Measurements from ENCODE around the gene PHF23.
"Not testable (repeated sequence)": the region's sequence is repeated elsewhere in the genome, so short reads cannot be mapped to it uniquely, and the experiment has no call there.

PHF23 gene

DNA sequence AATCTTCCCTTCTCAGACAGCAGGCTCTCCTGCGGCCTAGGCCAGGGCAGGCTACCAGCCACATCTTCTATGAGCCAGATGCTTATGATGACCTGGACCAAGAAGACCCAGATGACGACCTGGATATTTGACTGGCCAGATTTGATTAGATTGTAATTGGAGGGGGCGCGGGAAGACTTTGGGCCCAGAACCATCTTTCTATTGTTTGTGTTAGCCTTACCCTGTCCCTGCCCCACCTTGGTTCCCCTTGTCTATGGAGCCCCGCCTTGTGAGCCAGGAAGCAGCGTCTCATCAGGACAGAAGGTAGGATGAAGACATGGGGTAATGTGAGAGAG is 20.3 kb upstream of the PHF23 start:
- in situ Hi-C loops (cut with MboI; ENCODE audit: low sequenced_read_pairs) = no loop called here

DNA sequence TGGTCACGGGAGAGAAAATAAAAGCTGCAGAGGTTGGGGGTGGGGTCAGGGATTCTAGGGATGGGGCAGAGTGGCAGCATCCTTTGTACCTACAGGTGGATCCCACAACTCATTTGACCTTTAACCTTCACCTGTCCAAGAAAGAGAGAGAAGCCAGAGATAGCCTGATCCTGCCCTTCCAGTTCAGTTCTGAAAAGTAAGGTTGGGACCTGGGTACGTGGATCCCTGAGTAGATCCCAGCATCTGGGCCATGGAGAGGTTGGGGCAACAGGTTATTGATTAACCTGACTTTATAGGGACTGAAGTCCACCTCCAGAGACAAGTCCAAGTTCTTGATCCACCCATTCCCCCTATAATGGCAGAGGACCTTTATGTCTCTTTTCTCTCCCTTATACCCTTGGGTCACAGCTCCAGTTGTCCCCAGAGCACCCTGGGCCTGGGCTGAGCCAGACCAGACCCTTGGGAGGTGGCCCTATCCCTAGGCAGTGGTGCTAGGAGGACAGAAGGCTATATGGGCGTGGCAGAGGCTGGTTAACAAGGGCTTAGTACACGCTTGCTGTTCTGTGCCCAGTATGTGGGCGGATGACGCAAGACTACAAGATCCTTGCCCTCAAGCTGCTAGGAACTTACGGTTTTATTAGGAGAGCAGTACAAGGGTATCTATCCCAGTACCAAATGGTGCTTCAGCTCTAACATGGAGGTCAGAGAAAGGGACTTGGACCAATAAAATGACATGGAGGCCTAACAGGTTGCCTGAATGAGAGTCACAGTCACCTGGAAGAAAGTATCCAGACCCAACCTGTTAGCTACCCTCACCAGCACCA is 19.7 kb upstream of the PHF23 start:
- in situ Hi-C loops (cut with MboI; ENCODE audit: low sequenced_read_pairs) = no loop called here

- in situ Hi-C loops (cut with MboI; ENCODE audit: low sequenced_read_pairs) = no loop called here
Measured at GRCh38 chr17:7256766-7257456, 17.7 kb upstream of the PHF23 start.

DNA sequence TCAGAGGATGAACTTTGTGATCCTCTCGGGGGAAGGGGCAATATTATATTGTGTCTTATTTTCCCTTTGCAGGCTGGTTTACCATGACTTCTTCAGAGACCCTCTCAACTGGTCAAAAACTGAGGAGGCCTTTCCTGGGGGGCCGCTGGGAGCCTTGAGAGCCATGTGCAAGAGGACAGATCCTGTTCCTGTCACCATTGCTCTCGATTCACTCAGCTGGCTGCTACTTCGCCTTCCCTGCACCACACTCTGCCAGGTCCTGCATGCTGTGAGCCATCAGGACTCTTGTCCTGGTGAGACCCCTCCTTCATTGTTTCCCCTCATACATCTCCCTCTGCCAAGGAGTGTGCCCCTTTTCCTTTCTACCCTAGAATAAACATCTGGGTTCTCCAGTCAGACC is 15.3 kb upstream of the PHF23 start:
- in situ Hi-C loops (cut with MboI; ENCODE audit: low sequenced_read_pairs) = no loop called here

DNA sequence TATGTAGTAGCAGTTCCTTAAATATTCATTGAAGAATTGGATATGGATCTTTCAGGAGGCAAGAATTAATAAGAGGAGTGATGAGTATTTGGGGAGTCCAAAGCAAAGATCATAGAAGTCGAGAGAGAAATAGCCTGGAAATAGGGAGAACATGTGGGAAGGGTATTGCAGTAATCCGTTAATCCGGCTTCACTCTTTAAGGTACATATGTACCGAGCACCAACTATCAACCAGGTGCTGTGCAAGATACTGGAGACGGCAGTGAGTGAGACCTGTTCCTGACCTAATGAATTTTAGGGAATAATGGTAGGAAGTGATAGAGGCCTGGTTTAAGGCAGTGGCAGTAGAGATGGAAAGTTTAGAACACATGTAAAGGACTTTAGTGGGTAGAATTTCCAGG is 13.8 kb upstream of the PHF23 start:
- in situ Hi-C loops (cut with MboI; ENCODE audit: low sequenced_read_pairs) = no loop called here

DNA sequence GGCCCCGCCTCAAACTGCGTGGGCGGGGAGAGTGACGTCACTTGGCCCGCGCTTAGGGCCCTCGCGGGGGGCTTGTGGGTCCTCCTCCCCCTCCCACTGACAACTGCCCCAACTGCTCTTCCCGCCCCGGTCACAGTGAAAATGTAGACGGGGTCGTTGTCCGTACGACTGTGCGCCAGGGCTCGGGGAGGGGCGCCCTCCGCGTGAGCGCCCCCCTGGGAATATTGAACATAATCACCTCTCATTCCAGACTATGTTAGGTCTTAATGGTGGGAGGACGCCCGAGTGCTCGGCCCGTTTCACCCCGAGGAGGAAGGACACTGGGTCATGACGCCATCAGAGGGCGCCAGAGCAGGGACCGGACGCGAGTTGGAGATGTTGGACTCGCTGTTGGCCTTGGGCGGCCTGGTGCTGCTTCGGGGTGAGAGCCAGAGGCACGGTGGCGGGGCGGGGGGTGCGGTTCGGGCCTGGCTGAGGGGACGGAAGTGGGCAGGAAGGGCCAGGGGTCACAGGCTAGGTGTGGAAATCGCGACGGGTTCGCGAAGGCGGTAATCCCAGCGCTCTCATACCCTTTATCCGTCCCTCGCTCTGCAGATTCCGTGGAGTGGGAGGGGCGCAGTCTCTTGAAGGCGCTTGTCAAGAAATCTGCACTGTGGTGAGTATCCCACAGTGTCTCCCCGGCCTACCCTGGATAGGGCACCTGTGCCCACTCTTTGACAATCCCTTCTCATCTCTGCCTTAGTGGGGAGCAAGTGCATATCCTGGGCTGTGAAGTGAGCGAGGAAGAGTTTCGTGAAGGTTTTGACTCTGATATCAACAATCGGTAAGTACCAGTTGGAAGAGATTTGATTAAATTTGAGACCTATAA is 13.2 kb upstream of the PHF23 start, which contains the start of gene ELP5:
ELP5 (plus strand) TSS at position 40 of the 868 bp plus-strand sequence; CDS start at position 376, 336 bp downstream.
- in situ Hi-C loops (cut with MboI; ENCODE audit: low sequenced_read_pairs) = no loop called here

GRCh38 chr17:7251661-7252175 is 12.5 kb upstream of the PHF23 start, which contains the start of gene CTDNEP1:
TSS of gene CTDNEP1 (minus strand) at chr17:7251734. CDS start at chr17:7251296, 438 bp downstream.
- in situ Hi-C loops (cut with MboI; ENCODE audit: low sequenced_read_pairs) = no loop called here

DNA sequence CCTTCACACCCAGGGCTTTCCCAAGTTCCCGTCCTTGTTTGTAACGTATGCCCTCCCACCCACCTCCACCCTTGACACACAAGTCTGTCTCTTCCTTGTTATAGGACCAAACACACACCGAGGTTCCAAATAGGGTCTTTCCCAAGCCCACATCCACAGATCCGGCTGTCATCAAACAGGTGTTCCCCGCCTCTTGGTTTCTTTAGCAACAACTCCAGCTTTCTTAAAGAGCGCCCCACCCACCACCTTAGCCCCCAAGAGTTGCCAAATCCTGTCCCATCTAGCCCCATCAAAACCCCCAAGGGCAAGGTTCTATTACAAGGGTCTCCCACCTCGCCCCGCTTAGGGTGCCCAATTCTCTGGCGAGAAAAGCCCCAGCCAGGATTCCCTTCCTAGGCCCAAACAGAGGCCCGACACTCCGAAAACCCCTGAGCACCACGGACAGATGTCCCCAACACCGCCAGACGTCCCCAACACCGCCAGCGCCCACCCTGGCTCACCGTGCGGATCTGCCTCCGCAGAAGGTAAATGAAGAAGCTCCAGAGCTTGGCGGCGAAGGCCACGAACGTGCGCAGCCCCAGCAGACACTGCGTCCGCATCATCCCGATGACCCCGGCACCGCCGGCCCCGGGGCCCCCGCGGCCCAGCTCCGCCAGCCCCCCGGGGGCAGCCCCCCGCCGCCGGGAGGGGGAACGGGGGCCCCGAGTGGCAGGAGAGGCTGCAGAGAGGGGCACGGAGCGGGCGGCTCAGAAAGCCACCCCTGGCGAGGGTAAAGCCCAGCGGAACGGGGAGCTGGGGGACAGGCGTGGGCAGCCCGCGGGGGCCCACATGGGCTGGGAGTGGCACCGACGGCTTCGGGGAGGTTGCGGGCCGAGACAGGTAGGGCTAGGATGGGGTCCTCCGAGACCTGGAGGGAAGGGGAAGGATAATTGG is 11.7 kb upstream of the PHF23 start:
- in situ Hi-C loops (cut with MboI; ENCODE audit: low sequenced_read_pairs) = no loop called here

DNA sequence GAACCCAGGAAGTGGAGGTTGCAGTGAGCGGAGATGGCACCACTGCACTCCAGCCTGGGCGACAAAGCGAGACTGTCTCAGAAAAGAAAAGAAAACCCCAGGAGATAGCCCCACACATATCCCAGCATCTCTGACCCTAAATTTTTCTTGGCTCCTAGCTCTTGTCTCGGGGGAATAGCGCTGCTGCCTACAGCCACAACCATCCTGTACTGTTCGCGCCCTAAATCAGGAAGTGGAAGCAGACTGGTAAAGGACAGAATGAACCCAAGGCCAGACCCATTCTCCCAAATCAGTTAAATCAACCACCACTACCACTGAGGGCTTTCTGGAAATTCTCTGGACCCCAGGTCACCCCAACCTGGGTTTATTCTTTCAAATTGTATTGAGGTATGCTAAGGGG is 10.6 kb upstream of the PHF23 start:
- in situ Hi-C loops (cut with MboI; ENCODE audit: low sequenced_read_pairs) = no loop called here

- in situ Hi-C loops (cut with MboI; ENCODE audit: low sequenced_read_pairs) = no loop called here
Measured at GRCh38 chr17:7249214-7249613, 10.0 kb upstream of the PHF23 start.

- in situ Hi-C loops (cut with MboI; ENCODE audit: low sequenced_read_pairs) = no loop called here
Measured at GRCh38 chr17:7248796-7249195, 9.5 kb upstream of the PHF23 start.

DNA sequence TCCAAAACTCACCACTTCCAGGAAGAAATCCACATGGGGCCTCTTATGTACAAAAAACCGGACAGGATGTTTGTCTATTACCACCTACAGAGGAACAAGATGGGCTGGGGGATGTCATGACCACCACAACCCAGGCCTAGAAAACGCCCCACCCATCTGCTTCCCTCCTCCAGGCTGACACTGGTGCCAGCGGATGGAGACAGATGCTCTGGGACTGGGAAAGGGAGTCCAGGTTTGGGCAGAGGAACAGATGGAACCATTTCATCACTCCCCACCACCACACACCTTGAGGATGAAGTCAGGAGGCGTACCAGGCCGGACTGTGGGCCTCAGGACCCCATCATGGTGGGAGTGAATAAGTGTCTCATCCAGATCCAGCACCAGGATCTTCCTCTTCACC is 7.5 kb upstream of the PHF23 start:
- in situ Hi-C loops (cut with MboI; ENCODE audit: low sequenced_read_pairs) = no loop called here

GRCh38 chr17:7243838-7244237 is 4.6 kb upstream of the PHF23 start:
- in situ Hi-C loops (cut with MboI; ENCODE audit: low sequenced_read_pairs) = not testable (repeated sequence)

DNA sequence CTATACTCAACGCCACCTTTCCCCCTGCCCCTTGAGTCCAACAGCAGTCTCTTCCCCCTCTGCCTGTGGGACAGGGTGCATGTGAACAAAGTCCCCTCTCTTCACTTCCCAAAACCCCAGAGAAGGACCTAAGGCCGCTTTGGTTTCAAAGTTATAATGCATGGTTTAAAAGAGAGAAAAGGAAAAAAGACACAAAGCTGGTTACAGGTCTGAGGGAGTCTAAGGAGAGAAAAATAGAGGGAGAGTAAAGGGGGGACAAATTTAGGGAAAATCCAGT is 4.1 kb upstream of the PHF23 start:
- in situ Hi-C loops (cut with MboI; ENCODE audit: low sequenced_read_pairs) = no loop called here

- in situ Hi-C loops (cut with MboI; ENCODE audit: low sequenced_read_pairs) = no loop called here
Measured at GRCh38 chr17:7242717-7243452, 3.6 kb upstream of the PHF23 start.

- in situ Hi-C loops (cut with MboI; ENCODE audit: low sequenced_read_pairs) = no loop called here
Measured at GRCh38 chr17:7241783-7242716, 2.8 kb upstream of the PHF23 start, which contains the start of gene GABARAP. TSS of gene GABARAP (minus strand) at chr17:7242449. CDS start at chr17:7242330, 119 bp downstream.

- in situ Hi-C loops (cut with MboI; ENCODE audit: low sequenced_read_pairs) = no loop called here
Measured at GRCh38 chr17:7241090-7241733, 2.0 kb upstream of the PHF23 start.

DNA sequence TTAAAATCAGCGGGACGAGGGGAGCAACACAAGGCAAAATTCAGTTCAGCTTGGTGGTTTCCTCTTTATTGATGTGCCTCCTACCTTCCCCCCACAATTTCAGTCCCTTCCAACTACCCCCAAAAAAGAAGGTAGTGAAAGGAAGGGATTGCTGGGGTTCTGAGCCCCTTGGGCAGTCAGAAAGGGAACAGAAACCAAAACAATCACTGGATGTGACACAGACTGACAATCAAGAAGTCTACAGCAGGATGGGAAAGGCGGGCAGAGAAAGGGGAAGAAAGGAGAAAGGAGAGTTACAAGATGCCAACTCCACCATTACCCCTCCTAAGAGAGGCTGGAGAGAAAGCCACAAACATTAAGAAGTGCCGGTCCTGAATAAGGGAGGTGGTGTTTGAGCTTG is 1.1 kb upstream of the PHF23 start:
- in situ Hi-C loops (cut with MboI; ENCODE audit: low sequenced_read_pairs) = no loop called here

Data from HL-60/S4 treated with retinoic acid at 250 ng/mL for 4 days and 3 days (cell line).